ENCODE results near the gene SMC5.
"Not testable (repeated sequence)": the region's sequence is repeated elsewhere in the genome, so short reads cannot be mapped to it uniquely, and the experiment has no call there.

The SMC5 gene

DNA sequence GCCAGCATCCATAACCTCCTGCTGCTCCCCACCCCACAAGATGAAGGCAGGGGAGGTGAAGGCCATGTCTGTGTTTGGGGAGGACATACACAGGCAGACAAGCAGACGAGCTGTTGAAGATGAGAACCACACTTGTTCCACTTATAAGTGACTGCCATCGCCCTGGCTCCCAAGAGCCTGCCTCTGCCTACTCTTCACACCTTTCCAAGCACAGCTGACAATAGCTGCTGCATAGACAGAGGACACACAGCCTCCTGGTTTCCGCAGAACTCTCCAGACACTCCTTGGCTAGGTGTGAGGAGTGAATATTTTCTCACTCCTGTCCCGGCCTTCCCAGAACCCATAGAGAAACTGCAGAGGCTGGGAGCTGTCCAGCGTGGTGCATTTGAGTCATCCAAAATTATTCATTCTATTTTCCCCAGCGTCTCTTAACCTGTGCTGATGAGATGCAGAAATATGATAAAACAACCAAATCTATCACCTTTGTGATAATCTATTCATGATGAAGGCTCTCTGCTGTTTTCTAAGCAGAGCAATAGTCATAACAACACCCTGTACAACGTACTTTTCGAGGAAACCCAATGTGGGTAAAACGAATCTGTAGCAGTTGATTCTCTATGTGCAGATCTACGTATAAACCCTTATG lies 131.0 kb downstream of the SMC5 start:
- H3K9me3 ChIP-seq (ENCODE audit: control insufficient read depth, insufficient read depth, low read depth, low read length), result no peaks in the 10 kb centered on the region
- no peaks in the 10 kb centered on the region for H3K36me3 ChIP-seq (ENCODE audit: control insufficient read depth, insufficient read depth, low read length)
- no peak overlapping the region for H3K9ac ChIP-seq (ENCODE audit: low read length)
- H3K27me3 ChIP-seq (ENCODE audit: control insufficient read depth, insufficient read depth, low read length), result no peaks in the 10 kb centered on the region
- H3K4me3 ChIP-seq (ENCODE audit: low read depth, low read length), result no peak overlapping the region
- H3K27ac ChIP-seq (ENCODE audit: low read depth, low read length), result no peak overlapping the region
- no peaks in the 10 kb centered on the region for H3K4me1 ChIP-seq (ENCODE audit: control insufficient read depth, insufficient read depth, low read length)

DNA sequence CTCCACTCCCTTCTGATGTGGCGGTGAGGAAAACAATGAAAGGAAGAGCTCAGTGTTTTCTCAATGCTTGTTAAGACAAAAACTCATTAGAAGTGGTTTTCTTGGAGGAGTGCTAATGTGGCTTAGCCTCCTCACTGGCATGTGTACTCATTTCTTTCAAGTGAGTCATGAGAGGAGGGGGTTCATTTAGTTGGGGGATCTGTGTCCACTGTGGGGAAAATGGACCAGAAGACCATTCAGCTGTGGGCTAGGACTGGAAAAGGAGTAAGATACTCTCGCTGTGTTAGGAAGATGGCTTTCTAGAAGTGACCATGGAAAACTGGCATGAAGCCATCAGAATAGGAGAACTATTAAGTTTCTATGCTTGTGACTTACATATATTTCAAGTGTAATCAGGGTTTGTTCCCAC lies 132.2 kb downstream of the SMC5 start:
- Histone ChIP-seq H3K27ac (ENCODE audit: low read depth, low read length) (no peak overlapping the region), H3K9me3 (ENCODE audit: control insufficient read depth, insufficient read depth, low read depth, low read length) (no peaks in the 10 kb centered on the region), H3K9ac (ENCODE audit: low read length) (no peak overlapping the region), H3K27me3 (ENCODE audit: control insufficient read depth, insufficient read depth, low read length) (no peaks in the 10 kb centered on the region), H3K36me3 (ENCODE audit: control insufficient read depth, insufficient read depth, low read length) (no peaks in the 10 kb centered on the region), H3K4me3 (ENCODE audit: low read depth, low read length) (no peak overlapping the region), H3K4me1 (ENCODE audit: control insufficient read depth, insufficient read depth, low read length) (no peaks in the 10 kb centered on the region)

DNA sequence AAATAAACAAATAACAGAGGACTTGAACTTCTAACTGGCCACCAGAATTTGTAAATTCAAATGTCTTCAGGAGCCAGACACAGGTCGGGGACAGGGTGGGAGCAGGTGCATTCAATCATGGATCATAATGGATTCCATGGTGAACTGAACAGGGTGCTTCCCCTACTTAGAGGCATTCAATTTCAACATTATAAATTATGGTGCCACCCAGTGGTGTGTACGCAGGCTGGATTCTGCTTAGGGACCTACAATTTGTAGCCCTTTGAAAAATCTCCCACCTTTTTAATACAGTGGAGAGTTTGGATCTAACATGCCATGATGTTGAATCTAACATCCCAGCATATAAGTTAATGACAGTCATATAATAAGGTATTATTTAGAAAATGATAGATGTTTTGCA lies 133.4 kb downstream of the SMC5 start:
- Histone ChIP-seq H3K36me3 (ENCODE audit: control insufficient read depth, insufficient read depth, low read length) (no peaks in the 10 kb centered on the region), H3K4me1 (ENCODE audit: control insufficient read depth, insufficient read depth, low read length) (no peaks in the 10 kb centered on the region), H3K9ac (ENCODE audit: low read length) (no peak overlapping the region), H3K4me3 (ENCODE audit: low read depth, low read length) (no peak overlapping the region), H3K9me3 (ENCODE audit: control insufficient read depth, insufficient read depth, low read depth, low read length) (no peaks in the 10 kb centered on the region), H3K27ac (ENCODE audit: low read depth, low read length) (no peak overlapping the region), H3K27me3 (ENCODE audit: control insufficient read depth, insufficient read depth, low read length) (no peaks in the 10 kb centered on the region)

DNA sequence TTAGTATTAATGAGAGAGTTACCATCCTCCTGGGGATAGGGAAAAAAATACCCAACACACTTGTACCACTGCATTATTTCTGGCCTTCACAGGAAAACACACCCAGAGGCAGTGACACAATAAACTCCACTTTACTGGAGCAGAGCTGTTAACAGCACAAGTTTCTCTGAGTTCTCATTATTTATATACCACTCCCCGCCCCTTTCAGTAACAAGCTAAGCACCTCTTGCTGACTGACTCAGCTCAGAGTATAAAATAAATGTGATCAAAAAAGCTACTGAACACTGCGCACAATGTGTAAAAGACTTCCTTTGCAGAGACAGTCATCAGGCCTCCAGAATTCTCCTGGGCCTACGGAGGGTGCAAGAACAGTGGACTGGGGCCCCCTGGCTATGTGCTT lies 134.1 kb downstream of the SMC5 start:
- H3K4me1 ChIP-seq (ENCODE audit: control insufficient read depth, insufficient read depth, low read length), result no peaks in the 10 kb centered on the region
- no peak overlapping the region for H3K4me3 ChIP-seq (ENCODE audit: low read depth, low read length)
- no peak overlapping the region for H3K9ac ChIP-seq (ENCODE audit: low read length)
- H3K27me3 ChIP-seq (ENCODE audit: control insufficient read depth, insufficient read depth, low read length), result no peaks in the 10 kb centered on the region
- H3K27ac ChIP-seq (ENCODE audit: low read depth, low read length), result no peak overlapping the region
- H3K9me3 ChIP-seq (ENCODE audit: control insufficient read depth, insufficient read depth, low read depth, low read length), result no peaks in the 10 kb centered on the region
- no peaks in the 10 kb centered on the region for H3K36me3 ChIP-seq (ENCODE audit: control insufficient read depth, insufficient read depth, low read length)

DNA sequence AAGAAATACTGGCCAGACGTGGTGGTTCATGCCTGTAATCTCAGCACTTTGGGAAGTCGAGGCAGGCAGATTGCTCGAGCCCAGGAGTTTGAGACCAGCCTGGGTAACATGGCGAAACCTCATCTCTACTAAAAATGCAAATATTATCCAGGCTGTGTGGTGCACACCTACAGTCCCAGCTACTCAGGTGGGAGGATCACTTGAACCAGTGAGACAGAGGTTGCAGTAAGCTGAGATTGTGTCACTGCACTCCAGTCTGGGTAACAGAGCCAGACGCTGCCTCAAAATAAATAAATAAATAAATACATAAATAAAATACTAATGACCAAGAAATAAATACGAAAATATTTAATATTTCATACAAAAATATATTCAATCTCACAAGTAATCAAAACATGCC lies 136.9 kb downstream of the SMC5 start:
- no peaks in the 10 kb centered on the region for H3K36me3 ChIP-seq (ENCODE audit: control insufficient read depth, insufficient read depth, low read length)
- no peak overlapping the region for H3K9ac ChIP-seq (ENCODE audit: low read length)
- H3K4me3 ChIP-seq (ENCODE audit: low read depth, low read length), result no peak overlapping the region
- H3K27ac ChIP-seq (ENCODE audit: low read depth, low read length), result no peak overlapping the region
- H3K9me3 ChIP-seq (ENCODE audit: control insufficient read depth, insufficient read depth, low read depth, low read length), result no peaks in the 10 kb centered on the region
- H3K4me1 ChIP-seq (ENCODE audit: control insufficient read depth, insufficient read depth, low read length), result no peaks in the 10 kb centered on the region
- H3K27me3 ChIP-seq (ENCODE audit: control insufficient read depth, insufficient read depth, low read length), result no peaks in the 10 kb centered on the region; the same call in 1 of the 2 replicates

DNA sequence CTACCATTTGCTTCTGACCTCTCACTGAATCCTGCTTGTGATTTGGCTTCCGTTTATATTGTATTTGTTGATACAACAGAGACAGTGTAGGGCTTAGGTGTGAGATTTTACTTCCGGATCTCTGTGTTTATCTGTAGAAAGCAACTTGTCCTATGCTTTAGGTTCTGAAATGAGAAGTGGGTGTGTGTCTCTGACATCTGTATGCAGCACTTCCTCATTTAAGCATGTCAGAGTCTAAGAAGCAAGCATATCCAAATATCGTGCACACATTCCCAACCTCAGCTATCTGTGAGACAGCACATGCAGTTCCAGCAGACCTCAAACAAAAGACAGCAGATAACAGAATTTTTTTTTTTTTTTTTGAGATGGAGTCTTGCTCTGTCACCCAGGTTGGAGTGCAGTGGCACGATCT lies 139.4 kb downstream of the SMC5 start:
- H3K4me1 ChIP-seq (ENCODE audit: control insufficient read depth, insufficient read depth, low read length), result no peaks in the 10 kb centered on the region
- H3K4me3 ChIP-seq (ENCODE audit: low read depth, low read length), result no peak overlapping the region
- no peak overlapping the region for H3K27ac ChIP-seq (ENCODE audit: low read depth, low read length)
- H3K36me3 ChIP-seq (ENCODE audit: control insufficient read depth, insufficient read depth, low read length), result no peaks in the 10 kb centered on the region
- no peaks in the 10 kb centered on the region for H3K9me3 ChIP-seq (ENCODE audit: control insufficient read depth, insufficient read depth, low read depth, low read length)
- no peak overlapping the region for H3K9ac ChIP-seq (ENCODE audit: low read length)
- H3K27me3 ChIP-seq (ENCODE audit: control insufficient read depth, insufficient read depth, low read length), result no peaks in the 10 kb centered on the region; the same call in 1 of the 2 replicates

DNA sequence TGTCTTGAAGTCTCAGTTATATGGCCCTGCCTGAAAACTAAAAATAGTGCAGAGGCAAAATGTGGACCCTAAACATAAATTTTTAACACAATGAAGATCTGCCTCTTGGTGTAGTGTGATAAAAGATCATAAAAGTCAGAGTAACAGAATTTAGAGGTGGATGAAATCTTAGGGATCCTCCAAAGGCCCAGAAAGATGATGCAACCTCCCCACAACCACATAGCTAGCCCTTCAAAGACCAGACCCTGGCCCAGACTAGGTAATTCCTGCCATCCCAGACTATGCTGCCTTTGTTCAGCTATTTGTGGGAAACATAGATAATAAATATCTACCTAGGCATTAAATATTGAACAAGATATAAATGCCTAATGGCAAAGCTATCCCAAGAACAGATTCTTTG lies 140.4 kb downstream of the SMC5 start:
- H3K9me3 ChIP-seq (ENCODE audit: control insufficient read depth, insufficient read depth, low read depth, low read length), result no peaks in the 10 kb centered on the region
- no peak overlapping the region for H3K9ac ChIP-seq (ENCODE audit: low read length)
- no peak overlapping the region for H3K4me3 ChIP-seq (ENCODE audit: low read depth, low read length)
- H3K27me3 ChIP-seq (ENCODE audit: control insufficient read depth, insufficient read depth, low read length), result no peaks in the 10 kb centered on the region; the same call in 1 of the 2 replicates
- no peaks in the 10 kb centered on the region for H3K4me1 ChIP-seq (ENCODE audit: control insufficient read depth, insufficient read depth, low read length)
- no peak overlapping the region for H3K27ac ChIP-seq (ENCODE audit: low read depth, low read length)
- no peaks in the 10 kb centered on the region for H3K36me3 ChIP-seq (ENCODE audit: control insufficient read depth, insufficient read depth, low read length)

DNA sequence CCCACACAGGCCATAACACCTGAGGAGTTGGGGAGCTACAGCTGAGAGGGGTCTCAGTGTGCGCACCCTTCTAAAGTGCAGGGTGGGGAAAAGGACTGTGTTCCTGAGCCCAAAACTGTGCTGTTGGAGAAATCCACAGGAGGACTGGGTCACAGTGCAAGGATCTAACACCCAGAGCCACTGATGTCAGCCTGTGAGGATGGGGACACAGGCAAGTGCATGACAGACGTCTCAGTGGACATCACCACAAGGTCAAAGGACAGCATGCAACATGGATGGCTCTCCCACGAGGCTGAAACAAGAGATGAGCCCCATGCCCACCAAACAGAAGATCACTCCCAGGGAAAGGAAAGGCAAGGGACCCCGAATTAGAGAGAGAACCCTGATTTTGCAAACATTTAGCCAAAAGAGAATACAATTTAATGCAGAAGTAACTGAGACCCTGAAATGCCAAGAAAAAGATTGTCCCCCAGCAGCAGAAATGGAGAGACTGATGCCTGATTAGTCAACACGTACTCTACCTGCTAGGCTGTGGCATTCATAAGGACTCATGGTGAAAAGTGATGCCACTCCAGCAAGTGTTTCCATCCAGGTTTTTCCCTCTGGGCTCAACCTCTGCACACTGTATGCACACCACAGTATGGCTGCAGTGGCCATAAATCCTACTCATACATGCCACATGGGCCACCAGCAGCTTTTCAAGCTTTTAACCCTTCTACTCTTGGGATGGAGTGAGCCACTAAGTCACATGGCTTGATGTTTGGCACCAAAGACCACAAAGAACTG lies 141.5 kb downstream of the SMC5 start:
- Histone ChIP-seq H3K36me3 (ENCODE audit: control insufficient read depth, insufficient read depth, low read length) (no peaks in the 10 kb centered on the region), H3K9me3 (ENCODE audit: control insufficient read depth, insufficient read depth, low read depth, low read length) (no peaks in the 10 kb centered on the region), H3K9ac (ENCODE audit: low read length) (no peak overlapping the region), H3K27ac (ENCODE audit: low read depth, low read length) (no peak overlapping the region), H3K4me1 (ENCODE audit: control insufficient read depth, insufficient read depth, low read length) (no peaks in the 10 kb centered on the region), H3K27me3 (ENCODE audit: control insufficient read depth, insufficient read depth, low read length) (no peaks in the 10 kb centered on the region; the same call in 1 of the 2 replicates), H3K4me3 (ENCODE audit: low read depth, low read length) (no peak overlapping the region)

DNA sequence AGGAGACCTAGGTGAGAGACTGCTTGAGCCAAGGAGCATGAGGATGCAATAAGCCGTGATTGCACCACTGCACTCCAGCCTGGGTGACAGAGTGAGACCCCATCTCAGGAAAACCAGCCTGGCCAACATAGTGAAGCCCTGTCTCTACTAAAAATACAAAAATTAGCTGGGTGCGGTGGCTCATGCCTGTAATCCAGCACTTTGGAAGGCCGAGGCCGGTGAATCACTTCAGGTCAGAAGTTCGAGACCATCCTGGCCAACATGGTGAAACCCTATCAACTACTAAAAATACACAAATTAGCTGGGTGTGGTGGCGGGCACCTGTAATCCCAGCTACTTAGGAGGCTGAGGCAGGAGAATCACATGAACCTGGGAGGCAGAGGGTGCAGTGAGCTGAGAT lies 142.5 kb downstream of the SMC5 start:
- H3K27ac ChIP-seq (ENCODE audit: low read depth, low read length); H3K9me3 ChIP-seq (ENCODE audit: control insufficient read depth, insufficient read depth, low read depth, low read length); H3K27me3 ChIP-seq (ENCODE audit: control insufficient read depth, insufficient read depth, low read length); H3K9ac ChIP-seq (ENCODE audit: low read length); H3K36me3 ChIP-seq (ENCODE audit: control insufficient read depth, insufficient read depth, low read length); H3K4me1 ChIP-seq (ENCODE audit: control insufficient read depth, insufficient read depth, low read length); H3K4me3 ChIP-seq (ENCODE audit: low read depth, low read length): not testable (repeated sequence)

DNA sequence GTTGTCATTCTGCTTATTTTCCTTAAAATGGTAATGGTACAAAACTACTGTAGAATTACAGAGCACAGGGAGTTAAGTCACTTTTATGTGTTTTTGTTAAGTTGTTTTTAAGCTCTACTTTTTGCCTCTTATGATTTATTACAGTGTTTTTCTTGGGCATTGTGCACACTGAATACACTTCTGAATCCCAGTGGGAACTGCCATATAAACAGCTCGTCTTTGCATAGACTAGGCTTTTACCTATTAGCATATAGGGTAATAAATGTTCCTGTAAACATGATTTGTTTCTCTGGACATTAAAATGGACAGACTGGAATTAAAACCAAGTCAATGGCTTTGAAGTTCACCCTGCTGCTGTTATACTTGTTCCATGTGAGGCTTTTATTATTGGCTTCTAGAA lies 143.4 kb downstream of the SMC5 start:
- Histone ChIP-seq H3K9ac (ENCODE audit: low read length) (no peak overlapping the region), H3K4me1 (ENCODE audit: control insufficient read depth, insufficient read depth, low read length) (peaks cover 17% of the 10 kb centered on the region), H3K4me3 (ENCODE audit: low read depth, low read length) (no peak overlapping the region), H3K27me3 (ENCODE audit: control insufficient read depth, insufficient read depth, low read length) (no peaks in the 10 kb centered on the region; the same call in 1 of the 2 replicates), H3K27ac (ENCODE audit: low read depth, low read length) (no peak overlapping the region), H3K36me3 (ENCODE audit: control insufficient read depth, insufficient read depth, low read length) (no peaks in the 10 kb centered on the region), H3K9me3 (ENCODE audit: control insufficient read depth, insufficient read depth, low read depth, low read length) (no peaks in the 10 kb centered on the region)

DNA sequence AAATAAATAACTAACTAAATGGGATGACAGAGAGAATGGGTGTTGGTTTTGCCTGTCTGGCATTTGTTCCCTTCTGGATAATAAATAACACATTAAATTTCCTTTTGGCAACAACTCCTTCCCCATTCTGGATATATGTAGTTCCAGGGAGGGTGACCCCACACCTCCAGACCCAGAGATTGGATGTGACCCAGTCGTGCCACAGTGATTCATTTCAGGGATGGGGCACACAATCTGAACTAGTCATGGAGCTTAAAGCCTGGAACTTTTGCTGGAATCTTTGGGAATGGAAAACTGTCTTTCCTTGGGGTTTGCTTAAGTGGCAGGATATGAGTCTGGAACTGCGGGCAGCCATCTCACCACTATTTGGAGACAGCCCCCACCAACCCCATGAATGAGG lies 144.4 kb downstream of the SMC5 start:
- Histone ChIP-seq H3K27ac (ENCODE audit: low read depth, low read length) (no peak overlapping the region), H3K9me3 (ENCODE audit: control insufficient read depth, insufficient read depth, low read depth, low read length) (no peaks in the 10 kb centered on the region), H3K9ac (ENCODE audit: low read length) (no peak overlapping the region), H3K27me3 (ENCODE audit: control insufficient read depth, insufficient read depth, low read length) (no peaks in the 10 kb centered on the region; the same call in 1 of the 2 replicates), H3K4me1 (ENCODE audit: control insufficient read depth, insufficient read depth, low read length) (peaks cover 22% of the 10 kb centered on the region), H3K4me3 (ENCODE audit: low read depth, low read length) (no peak overlapping the region), H3K36me3 (ENCODE audit: control insufficient read depth, insufficient read depth, low read length) (no peaks in the 10 kb centered on the region)
